ENCODE data around the gene BORCS6. TPM values are rescaled to one million over a fixed set of nuclear protein-coding genes. Genes with fewer than 3 reads are reported as not detected.

BORCS6 gene
- total and polyA plus RNA-seq, 2 experiments from 2014 or later, result 1.8 to 7.1 TPM

DNA sequence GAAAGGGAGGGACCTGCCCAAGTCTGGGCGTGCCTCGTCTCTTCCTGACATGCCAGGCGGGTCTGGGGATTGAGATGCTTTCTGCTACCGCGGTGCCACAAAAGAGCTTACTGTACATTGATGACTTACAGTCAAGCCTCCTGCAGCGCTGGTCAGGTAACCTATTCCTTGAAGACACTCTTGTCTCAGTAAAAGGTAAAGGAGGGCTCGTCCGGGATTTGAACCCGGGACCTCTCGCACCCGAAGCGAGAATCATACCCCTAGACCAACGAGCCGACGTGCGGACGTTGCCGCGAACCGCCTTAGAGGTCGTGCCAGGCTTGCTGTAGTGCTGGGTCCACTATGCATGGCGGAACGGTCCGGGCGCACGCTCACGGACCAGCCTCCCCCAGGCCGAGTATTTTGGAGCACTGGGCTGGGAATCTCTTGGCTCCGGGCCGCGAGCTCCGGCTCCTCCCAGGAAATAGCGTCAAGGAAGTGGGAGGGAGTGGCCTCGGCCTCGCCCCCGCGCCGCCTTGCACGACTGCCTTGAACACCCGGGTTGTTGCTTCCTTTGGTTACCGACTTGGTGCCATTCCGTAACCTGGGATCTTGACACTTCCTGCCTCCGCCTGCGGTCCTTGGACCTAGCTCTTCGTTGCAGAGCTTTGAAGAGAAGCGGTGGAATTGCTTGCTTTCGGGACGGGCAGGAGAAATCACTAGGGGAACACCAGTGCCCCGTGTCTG is 32.8 kb upstream of the BORCS6 start:
- TF ChIP-seq, protein P1, sequence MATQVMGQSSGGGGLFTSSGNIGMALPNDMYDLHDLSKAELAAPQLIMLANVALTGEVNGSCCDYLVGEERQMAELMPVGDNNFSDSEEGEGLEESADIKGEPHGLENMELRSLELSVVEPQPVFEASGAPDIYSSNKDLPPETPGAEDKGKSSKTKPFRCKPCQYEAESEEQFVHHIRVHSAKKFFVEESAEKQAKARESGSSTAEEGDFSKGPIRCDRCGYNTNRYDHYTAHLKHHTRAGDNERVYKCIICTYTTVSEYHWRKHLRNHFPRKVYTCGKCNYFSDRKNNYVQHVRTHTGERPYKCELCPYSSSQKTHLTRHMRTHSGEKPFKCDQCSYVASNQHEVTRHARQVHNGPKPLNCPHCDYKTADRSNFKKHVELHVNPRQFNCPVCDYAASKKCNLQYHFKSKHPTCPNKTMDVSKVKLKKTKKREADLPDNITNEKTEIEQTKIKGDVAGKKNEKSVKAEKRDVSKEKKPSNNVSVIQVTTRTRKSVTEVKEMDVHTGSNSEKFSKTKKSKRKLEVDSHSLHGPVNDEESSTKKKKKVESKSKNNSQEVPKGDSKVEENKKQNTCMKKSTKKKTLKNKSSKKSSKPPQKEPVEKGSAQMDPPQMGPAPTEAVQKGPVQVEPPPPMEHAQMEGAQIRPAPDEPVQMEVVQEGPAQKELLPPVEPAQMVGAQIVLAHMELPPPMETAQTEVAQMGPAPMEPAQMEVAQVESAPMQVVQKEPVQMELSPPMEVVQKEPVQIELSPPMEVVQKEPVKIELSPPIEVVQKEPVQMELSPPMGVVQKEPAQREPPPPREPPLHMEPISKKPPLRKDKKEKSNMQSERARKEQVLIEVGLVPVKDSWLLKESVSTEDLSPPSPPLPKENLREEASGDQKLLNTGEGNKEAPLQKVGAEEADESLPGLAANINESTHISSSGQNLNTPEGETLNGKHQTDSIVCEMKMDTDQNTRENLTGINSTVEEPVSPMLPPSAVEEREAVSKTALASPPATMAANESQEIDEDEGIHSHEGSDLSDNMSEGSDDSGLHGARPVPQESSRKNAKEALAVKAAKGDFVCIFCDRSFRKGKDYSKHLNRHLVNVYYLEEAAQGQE (IDR thresholded peaks at IDR 0.05; ENCODE audit: unreplicated experiment), result peak; percentile 7
- TF ChIP-seq CREB1 (CRISPR knock-in tag; IDR thresholded peaks at IDR 0.05; ENCODE audit: low read depth) (peak; percentile 72), ZNF331 (CRISPR knock-in tag; IDR thresholded peaks at IDR 0.05; ENCODE audit: low read depth) (no peak), POLR2AphosphoS5 (IDR thresholded peaks at IDR 0.05; ENCODE audit: low read depth) (peak; percentile 85)
- Mint-ChIP-seq H3K9me3 (peaks cover 34% of the 10 kb centered on the region), H3K4me1 (peaks cover 13% of the 10 kb centered on the region)

DNA sequence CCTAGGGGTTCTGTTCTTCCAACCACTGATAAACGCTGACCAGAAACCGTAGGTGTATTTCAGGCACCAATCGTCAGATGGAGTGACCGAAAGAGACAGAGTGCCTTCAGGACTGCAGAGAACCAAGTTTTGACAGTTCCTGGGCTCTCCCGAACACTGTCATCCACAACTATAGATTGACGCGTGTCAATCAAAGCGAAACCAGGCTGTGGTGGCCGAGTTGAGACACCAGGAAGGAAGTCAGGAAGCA is 32.3 kb upstream of the BORCS6 start:
- Histone ChIP-seq H3K36me3 (ENCODE audit: insufficient read depth) (no peaks in the 10 kb centered on the region), H3K27ac (ENCODE audit: low read depth) (peak overlapping the region; percentile 27; the same call in 1 of the 2 replicates), H3K9me2 (ENCODE audit: insufficient read depth) (no peaks in the 10 kb centered on the region), H4K20me1 (replicated peaks; ENCODE audit: insufficient read depth) (no peaks in the 10 kb centered on the region), H3K79me2 (replicated peaks; ENCODE audit: insufficient read depth) (no peaks in the 10 kb centered on the region), H3F3A (replicated peaks; ENCODE audit: low read depth) (peaks cover 31% of the 10 kb centered on the region), H3K4me1 (ENCODE audit: insufficient read depth) (peaks cover under 1% of the 10 kb centered on the region; the same call in 1 of the 2 replicates), H3K4me2 (peak overlapping the region; percentile 92), H2AFZ (no peak overlapping the region), H3K4me3 (peak overlapping the region; percentile 81), H3K27me3 (ENCODE audit: insufficient read depth) (no peaks in the 10 kb centered on the region)
- DNase-seq (ENCODE audit: low spot score), result no peak
- peak; percentile 1; the same call in 1 of the 3 replicates for ATAC-seq
- Mint-ChIP-seq H3K36me3 (ENCODE audit: low read depth) (peaks cover 21% of the 10 kb centered on the region), H3K4me1 (peaks cover 8% of the 10 kb centered on the region), H3K27ac (peak overlapping the region; percentile 99), H3K4me3 (peak overlapping the region; percentile 95), H3K27me3 (ENCODE audit: insufficient read depth, low read depth, poor library complexity) (peaks cover 61% of the 10 kb centered on the region), H3K9me3 (peaks cover 34% of the 10 kb centered on the region)
- TF ChIP-seq, protein P1 (IDR thresholded peaks at IDR 0.05; ENCODE audit: unreplicated experiment), result no peak
- TF ChIP-seq POLR2AphosphoS5 (IDR thresholded peaks at IDR 0.05; ENCODE audit: low read depth), result no peak
- TF ChIP-seq, protein P2, sequence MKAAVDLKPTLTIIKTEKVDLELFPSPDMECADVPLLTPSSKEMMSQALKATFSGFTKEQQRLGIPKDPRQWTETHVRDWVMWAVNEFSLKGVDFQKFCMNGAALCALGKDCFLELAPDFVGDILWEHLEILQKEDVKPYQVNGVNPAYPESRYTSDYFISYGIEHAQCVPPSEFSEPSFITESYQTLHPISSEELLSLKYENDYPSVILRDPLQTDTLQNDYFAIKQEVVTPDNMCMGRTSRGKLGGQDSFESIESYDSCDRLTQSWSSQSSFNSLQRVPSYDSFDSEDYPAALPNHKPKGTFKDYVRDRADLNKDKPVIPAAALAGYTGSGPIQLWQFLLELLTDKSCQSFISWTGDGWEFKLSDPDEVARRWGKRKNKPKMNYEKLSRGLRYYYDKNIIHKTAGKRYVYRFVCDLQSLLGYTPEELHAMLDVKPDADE (IDR thresholded peaks at IDR 0.05), result no peak

More for the DNA sequence above, 32.8 kb upstream of the BORCS6 start:
- no peaks in the 10 kb centered on the region for H3K36me3 ChIP-seq (ENCODE audit: insufficient read depth)
- peaks cover 6% of the 10 kb centered on the region; the same call in 1 of the 2 replicates for H3K4me1 ChIP-seq (ENCODE audit: insufficient read depth)
- Mint-ChIP-seq H3K27me3 (ENCODE audit: insufficient read depth, low read depth, poor library complexity) (peaks cover 66% of the 10 kb centered on the region), H3K27ac (peak overlapping the region; percentile 99), H3K36me3 (ENCODE audit: low read depth) (peaks cover 25% of the 10 kb centered on the region), H3K4me3 (peak overlapping the region; percentile 95)
- peaks cover 36% of the 10 kb centered on the region for H3F3A ChIP-seq (replicated peaks; ENCODE audit: low read depth)
- peak overlapping the region; percentile 94 for H3K27ac ChIP-seq (ENCODE audit: low read depth)
- H2AFZ ChIP-seq, result no peak overlapping the region
- H3K27me3 ChIP-seq (ENCODE audit: insufficient read depth), result no peaks in the 10 kb centered on the region
- H3K9me2 ChIP-seq (ENCODE audit: insufficient read depth), result no peaks in the 10 kb centered on the region
- H3K4me2 ChIP-seq, result peak overlapping the region; percentile 92
- no peaks in the 10 kb centered on the region for H3K79me2 ChIP-seq (replicated peaks; ENCODE audit: insufficient read depth)
- peak; percentile 21 for ATAC-seq
- H3K4me3 ChIP-seq, result peak overlapping the region; percentile 81
- DNase-seq (ENCODE audit: low spot score), result peak; percentile 93
- no peaks in the 10 kb centered on the region; the same call in 1 of the 2 replicates for H4K20me1 ChIP-seq (replicated peaks; ENCODE audit: insufficient read depth)

All from GM23338 (cell line).